HG03575 (cell line): ENCODE data around the gene GSC2.

Experiments
- ATAC-seq: cut with Tn5 transposase; IDR thresholded peaks from one replicate; pipeline ENCODE4 v1.9.1; 2021; ENCODE audit not compliant: unreplicated experiment, insufficient number of reproducible peaks, low FRiP score; ENCODE audit errors: extremely low read depth

Gene GSC2

DNA sequence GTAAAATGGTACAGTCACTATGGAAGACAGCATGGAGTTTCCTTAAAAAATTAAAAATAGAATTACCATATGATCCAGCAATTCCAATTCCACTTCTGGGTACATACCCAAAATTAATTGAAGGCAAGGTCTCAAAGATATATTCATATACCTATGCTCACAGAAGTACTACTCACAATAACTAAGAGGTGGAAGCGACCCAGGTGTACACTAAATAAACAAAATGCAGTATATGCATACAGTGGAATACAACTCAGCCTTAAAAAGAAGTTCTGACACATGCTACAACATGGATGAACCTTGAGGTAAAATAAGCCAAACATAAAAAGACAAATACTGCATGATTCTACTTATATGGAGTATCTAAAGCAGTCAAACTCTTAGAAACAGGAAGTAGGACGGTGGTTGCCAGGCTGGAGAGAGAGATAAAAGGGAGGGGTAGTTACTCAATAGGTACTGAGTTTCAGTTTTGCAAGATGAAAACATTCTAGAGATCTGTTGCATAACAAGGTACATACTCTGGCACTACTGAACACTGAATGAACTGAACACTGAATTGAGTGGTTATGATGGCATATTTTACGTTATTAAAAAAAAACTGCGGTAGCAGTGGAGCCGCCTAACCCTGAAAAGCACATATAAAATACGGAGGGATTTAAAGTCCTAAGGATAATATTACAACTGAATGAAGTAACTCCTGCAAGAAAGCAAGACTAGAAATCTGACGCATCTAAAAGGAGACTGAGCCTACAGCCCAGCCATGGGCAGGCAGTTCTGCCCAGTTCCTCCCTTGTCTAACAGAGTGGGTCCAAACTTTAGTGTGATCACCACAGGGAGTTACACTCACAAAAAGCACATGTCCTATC lies 40.7 kb downstream of the GSC2 start:
- ATAC-seq, result peak; percentile 51

DNA sequence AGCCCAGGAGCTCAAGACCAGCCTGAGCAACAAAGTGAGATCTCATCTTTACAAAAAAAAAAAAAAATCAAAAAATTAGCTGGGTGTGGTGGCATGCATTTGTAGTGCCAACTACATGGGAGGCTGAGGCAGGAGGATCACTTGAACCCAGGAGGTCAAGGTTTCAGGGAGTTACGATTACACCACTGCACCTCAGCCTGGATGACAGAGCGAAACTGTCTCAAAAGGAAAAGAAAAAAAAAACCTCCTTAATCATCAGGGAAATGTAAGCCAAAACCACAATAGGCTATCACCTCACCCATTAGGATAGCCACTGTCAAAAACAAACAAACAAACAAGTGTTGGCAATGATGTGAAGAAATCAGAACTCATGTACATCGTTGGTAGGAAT lies 41.3 kb downstream of the GSC2 start:
- no peak for ATAC-seq

DNA sequence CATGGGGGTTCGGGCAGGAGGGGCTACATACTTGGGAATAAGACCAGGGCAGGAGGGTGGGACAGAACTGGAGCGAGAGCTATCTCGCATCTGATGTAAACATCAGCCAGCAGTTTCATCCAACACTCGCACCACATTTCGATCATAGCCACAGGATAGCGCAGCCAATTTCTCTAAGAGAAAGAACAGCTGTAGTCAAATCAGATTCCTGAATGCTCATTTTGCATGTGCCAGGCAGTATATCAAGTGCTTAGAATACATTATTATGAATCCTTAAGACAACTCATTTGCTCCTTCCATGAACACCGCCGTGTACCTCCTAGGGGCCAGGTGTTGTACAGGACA lies 42.4 kb downstream of the GSC2 start:
- no peak for ATAC-seq

DNA sequence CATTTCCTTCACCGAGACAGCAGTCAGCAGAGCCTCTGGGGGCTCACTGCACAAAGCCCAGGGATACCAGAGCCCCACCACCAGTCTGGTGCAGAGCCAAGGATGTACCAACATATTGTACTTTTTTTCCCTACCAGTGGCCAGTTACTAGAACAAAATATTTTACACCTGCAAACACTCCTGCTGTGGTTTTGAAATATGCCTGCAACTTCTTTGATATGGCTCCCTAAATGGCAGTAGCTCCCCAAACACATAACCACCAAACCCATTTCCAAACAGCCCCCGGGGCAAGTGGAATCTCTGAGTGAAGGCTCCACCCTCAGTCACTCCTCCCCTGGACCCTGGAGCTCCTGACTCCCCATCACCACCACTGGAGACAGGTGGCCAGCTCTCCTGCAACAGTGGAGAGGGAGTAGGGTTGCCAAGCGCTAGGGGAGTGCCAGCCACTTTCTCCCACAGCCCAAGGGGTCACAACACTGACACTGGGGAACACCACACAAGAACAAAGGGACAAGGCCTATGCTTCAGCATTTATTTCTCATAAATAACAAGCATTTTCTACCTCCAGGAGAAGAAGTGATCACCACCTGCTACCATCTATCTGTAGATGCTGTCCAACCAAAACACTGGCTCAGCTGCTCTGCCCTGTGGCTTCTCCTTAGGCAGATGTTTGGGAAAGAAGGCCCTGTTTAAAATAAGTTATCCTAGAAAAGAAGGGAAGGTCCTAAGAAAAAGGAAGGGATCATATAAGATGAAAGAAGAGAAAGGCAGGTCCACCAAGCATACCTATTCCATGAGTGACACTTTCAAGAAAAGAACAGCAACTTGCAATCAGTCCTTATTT lies 43.0 kb downstream of the GSC2 start:
- ATAC-seq, result no peak

DNA sequence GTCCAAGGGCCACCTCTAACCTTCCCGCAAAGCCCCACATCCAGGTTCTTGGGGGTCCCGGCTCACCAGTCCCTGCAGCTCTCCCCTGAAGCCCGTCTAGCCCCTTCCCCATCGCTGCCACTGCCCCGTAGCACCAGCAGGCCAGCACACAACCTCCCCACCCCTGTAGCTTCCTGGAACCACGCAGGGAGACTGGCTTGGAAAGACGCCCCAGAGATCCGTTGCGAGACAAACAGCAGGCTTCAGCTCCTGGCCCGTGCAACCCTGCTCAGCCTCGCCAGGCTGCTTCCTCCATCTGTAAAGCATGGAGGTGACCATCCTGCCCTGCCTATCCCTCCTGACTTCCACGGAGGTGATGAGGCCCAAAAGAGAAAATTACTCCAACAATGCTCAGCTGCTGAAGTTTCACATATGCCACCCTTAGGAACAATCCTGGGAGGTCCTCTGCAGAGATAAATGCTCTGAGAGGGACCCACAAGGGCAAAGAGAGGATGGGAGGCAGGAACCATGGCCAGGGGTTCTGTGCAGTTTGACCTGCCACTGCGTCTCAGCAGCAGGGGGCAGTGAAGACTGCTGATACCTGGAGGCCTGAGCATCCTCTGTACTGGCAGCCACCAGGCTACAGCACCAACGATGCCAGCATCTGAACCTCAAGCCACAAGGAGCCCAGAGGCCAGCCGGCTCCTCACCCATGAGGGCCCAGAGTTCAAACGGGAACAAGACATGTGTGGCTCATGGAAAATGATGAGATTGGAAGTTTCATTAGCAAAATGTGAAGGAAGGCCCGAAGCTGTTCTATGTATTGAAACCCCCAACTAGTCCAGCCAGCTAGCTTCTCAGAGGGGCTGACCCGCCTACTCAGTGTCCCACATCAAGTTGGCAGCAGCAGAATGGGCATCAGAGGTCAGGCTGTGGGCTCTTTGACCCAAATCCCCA lies 44.0 kb downstream of the GSC2 start:
- ATAC-seq, result no peak

DNA sequence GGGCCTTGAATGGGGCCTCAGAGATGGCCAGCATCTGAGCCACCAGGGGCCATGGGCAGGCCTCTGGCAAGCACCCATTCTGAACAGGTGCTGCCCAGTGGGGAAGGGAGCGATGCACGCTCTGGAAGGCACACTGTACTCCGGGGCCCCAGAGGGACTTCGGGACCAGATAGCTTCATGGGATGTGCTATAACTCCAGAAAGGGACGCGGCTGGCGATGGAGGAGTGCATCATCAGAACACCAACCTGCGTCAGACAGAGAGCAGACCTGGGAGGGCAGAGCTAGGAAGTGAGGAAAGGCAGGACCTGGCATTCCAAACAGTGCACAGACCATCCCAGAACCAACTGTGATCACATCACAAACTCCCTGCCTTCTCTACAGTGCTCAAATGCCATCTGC lies 44.6 kb downstream of the GSC2 start:
- ATAC-seq, result no peak

DNA sequence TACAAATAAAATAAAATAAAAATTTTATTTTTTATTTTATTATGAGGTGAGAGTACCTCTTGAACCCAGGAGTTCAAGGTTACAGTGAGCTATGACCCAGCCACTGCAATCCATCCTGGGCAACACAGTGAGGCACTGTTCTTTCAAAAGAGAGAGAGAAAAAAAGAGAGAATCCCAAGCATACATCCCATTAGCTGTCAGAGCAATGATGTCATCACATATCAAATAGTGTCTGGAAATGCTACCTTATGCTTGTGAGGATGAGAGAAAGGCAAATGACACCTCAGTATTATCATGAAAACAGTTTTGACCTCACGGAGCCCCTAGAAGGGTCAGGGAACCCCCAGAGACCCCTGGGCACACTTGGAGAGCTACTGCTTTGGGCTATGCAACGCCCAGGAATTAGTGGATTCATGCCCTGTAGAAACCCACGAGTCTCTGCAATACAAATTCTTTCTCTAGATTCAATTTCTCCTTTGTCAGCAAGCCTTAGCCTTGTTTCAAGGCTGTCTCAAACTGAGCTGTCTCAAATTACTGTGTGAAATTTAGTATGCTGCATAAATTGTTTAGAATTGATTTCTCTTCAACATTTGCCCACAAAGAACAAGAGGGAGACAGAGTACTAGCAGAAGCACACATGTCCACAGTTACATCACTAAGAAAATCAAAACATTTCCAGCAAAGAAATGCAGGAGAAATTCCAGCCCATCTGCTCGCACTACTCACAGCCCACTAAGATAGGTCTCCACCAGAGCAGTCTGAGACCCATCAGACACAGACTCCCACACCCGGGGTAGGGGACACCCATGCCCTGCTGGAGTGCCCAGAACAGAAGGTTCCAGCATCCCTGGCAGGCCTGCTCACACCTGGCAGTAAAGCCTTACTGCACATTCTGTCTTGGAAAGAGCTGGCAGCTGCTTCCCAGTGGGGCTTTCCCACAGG lies 45.9 kb downstream of the GSC2 start:
- ATAC-seq, result no peak

DNA sequence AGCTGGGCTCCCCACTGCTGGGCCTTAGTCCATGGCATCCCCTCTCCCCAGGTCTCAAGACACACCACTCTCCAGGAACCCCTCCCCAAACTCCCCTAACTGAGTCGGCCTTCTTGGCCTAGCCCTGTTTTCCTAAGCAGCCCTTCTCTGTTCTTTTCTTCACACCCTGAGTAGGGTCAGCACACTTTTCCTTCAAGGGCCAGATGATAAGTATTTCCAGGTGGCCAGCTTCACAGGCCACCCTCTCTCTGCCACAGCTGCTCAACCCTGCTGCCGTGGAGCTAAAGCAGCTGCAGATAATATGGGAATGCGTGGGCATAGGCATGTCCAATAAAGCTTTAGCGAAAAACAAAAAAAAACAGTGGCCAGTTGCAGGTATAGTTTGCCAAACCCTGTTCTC lies 51.9 kb downstream of the GSC2 start:
- no peak for ATAC-seq

DNA sequence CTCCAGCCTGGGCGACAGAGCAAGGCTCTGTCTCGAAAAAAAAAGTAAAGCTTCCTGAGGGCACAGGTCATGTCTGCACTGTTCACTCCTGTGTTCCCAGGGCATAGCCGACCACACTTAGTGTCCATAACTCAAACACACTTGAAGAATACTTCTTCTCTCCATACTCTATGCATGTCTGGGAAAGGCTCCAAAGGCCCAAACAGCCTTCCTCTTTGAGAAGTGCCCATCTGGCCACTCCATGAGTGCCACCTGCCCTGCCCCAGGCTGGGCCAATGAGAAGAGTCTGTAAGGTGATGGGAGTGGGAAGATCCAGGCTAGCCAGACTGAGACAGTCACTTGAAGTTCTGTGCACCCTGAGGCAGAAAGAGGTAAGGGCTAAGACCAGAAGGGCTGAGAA lies 52.6 kb downstream of the GSC2 start:
- ATAC-seq, result no peak
